WERI-Rb-1 (cell line): ENCODE data around the gene ZSCAN5B.

Source experiments
- DNase-seq: peaks from one replicate; pipeline ENCODE4 v3.0.0-alpha.2; 2020
- H3K27ac ChIP-seq: fragments of 250-450 bp; sonication (Bioruptor Pico); 2 replicates; pipeline ENCODE4 v1.5.1; 2020; ENCODE audit warnings: mild to moderate bottlenecking, moderate library complexity
- H3K27me3 ChIP-seq: fragments of 250-450 bp; sonication (Bioruptor Pico); 2 replicates; pipeline ENCODE4 v1.5.1; 2021; ENCODE audit warnings: mild to moderate bottlenecking, low read depth, moderate library complexity; ENCODE audit not compliant: insufficient read depth, severe bottlenecking
- H3K36me3 ChIP-seq: fragments of 250-450 bp; sonication (Bioruptor Pico); 2 replicates; pipeline ENCODE4 v1.5.1; 2020; ENCODE audit warnings: mild to moderate bottlenecking, moderate library complexity
- H3K4me3 ChIP-seq: 2 replicates; pipeline ENCODE4 v1.5.1; 2011; ENCODE audit warnings: low read depth, mild to moderate bottlenecking, control low read depth, low read length
- H3K9me3 ChIP-seq: fragments of 250-450 bp; sonication (Bioruptor Pico); 2 replicates; pipeline ENCODE4 v1.5.1; 2021; ENCODE audit warnings: mild to moderate bottlenecking, moderate library complexity; ENCODE audit not compliant: severe bottlenecking
- TF ChIP-seq, protein P1 (sequence below): IDR thresholded peaks from 2 replicates; pipeline ENCODE4 v1.5.1; 2011; ENCODE audit warnings: low read depth, mild to moderate bottlenecking, control low read depth, inconsistent platforms, low read length

Gene ZSCAN5B

DNA sequence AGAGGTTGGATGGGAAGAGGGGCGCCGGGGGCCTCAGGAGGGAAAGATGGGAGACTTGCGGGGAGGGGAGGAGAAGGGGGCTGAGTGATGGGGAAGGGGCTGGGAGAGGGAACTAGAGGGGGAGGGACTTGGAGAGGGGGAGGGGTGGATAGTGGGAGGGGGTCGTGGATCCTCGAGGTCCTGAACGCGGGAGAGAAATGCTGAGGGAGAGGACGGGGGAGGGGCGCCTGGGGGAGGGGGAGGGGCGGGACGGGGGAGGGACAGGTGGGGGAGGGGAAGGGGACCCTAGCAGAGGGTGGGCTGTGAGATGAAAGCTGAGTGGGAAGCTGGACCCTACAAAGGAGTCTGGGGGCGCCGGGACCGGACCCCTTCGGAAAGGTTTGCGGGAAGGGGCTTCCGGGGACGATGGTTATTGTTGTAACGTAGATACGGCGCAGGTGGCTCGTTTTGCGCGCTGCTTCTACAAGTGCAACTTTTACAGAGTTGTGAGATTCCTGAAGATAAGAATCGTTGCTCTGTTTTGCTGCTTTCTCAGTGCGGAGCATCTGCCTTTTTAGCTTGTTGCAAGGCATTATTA is 56.1 kb downstream of the ZSCAN5B start:
- Histone ChIP-seq H3K27me3 (no peaks in the 10 kb centered on the region), H3K9me3 (no peaks in the 10 kb centered on the region), H3K4me3 (peak overlapping the region; percentile 74), H3K36me3 (peaks cover 9% of the 10 kb centered on the region), H3K27ac (peak overlapping the region; percentile 97; the same call in 1 of the 2 replicates)
- DNase-seq = no peak
- TF ChIP-seq, protein P1, sequence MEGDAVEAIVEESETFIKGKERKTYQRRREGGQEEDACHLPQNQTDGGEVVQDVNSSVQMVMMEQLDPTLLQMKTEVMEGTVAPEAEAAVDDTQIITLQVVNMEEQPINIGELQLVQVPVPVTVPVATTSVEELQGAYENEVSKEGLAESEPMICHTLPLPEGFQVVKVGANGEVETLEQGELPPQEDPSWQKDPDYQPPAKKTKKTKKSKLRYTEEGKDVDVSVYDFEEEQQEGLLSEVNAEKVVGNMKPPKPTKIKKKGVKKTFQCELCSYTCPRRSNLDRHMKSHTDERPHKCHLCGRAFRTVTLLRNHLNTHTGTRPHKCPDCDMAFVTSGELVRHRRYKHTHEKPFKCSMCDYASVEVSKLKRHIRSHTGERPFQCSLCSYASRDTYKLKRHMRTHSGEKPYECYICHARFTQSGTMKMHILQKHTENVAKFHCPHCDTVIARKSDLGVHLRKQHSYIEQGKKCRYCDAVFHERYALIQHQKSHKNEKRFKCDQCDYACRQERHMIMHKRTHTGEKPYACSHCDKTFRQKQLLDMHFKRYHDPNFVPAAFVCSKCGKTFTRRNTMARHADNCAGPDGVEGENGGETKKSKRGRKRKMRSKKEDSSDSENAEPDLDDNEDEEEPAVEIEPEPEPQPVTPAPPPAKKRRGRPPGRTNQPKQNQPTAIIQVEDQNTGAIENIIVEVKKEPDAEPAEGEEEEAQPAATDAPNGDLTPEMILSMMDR = no peak

DNA sequence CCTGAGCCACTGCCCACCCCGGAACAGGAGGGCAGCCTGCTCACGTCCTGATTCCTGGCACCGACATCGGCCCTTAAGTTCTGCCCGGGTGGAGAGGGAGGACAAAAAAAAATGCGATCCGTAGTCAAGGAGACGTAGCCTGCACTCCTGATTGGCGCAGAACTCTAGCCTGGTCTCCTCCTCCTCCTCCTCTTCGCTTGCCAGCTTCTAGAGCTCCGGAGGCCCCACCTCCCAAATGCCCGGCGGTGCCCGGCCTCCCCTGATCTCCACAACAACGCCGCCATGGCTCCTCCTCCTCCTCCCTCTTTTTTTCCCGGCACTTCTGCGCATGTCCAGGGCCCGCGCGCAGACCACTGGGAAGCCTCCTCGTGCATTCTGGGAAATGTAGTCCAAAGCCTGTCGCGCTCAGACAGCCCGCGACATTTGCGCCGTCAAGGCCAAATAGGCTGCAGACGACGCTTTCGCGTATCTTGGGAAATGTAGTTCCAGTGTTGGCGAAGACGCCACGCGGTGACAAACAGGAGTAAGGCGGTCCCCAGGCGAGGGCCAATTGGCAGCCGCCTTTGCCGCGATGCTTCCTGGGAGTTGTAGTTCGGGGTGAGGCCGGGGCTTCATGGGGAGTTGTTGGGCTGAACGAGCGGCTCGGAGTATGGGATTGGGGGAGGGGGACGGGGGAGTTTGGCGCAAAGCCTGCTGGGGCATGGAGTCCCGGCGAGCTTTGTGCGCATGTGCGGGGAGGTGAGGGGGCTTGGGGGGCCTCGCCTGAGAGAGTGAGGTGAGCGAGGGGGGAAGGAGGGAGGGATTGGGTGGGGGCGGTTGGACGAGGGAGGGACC is 56.8 kb downstream of the ZSCAN5B start, which contains the start of gene ZNF444:
Gene ZNF444 (plus strand): TSS at position 705 of the 834 bp plus-strand sequence. CDS start 5,625 bp downstream, outside the sequence.
- H3K4me3 ChIP-seq = peak within 1 kb of the TSS; percentile 74
- H3K9me3 ChIP-seq = no peaks in the 10 kb centered on the region
- TF ChIP-seq, protein P1 = no peak
- H3K27me3 ChIP-seq = no peaks in the 10 kb centered on the region
- H3K27ac ChIP-seq = peak within 1 kb of the TSS; percentile 97
- peak; percentile 99 for DNase-seq
- peaks cover 9% of the 10 kb centered on the region for H3K36me3 ChIP-seq

DNA sequence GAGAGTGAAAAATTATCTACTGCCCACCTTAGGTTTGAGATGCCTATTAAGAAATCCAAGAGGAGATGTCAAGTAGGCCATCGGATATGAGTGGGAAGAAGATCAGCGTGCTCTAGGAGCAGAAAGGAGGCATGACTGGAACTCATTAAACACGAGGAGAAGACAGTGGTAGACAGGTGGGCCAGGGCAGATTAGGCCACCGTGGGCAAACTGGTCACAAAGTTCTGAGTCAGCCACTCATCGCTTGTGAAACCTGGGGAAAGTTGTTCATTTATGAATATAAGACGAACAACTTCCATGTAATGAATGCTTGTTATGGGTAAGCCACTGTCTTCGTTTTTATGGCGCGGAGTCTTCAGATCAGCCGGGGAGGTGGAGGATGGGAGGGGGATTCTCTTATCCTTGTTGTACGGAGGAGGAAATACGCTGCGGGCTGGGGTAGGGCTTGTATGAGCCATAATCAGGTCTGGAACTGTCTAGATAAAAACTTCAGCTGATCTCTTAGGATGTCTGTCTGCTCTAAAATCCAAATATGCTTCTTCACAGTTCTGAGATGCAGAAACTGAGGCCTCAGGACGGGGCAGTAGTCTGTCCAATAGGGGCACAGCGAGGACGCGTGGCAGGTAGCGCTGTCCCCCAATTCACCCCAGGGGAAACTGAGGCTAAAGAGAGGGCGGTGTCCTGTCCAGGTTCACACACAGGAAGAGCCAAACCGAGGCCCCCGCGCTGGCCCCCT is 57.6 kb downstream of the ZSCAN5B start:
- TF ChIP-seq, protein P1 = no peak
- Histone ChIP-seq H3K36me3 (peaks cover 9% of the 10 kb centered on the region), H3K27ac (peak overlapping the region; percentile 97), H3K9me3 (no peaks in the 10 kb centered on the region), H3K27me3 (no peaks in the 10 kb centered on the region), H3K4me3 (peak overlapping the region; percentile 74)
- DNase-seq = no peak
